HEK293 (cell line): ENCODE results near the gene LSP1.

Experiments used
- CTCF ChIA-PET: fragments of 350-600 bp; formaldehyde crosslinking; extraction: SDS; loops from one replicate; lab custom pipeline; 2021; ENCODE audit warnings: antibody characterized with exemption; lab: Yijun Ruan, JAX
- POLR2A ChIA-PET: fragments of 300-600 bp; formaldehyde crosslinking; extraction: SDS; loops from one replicate; lab custom pipeline; 2020; ENCODE audit warnings: antibody characterized with exemption, inconsistent platforms; lab: Yijun Ruan, JAX
- H3K27ac ChIP-seq: fragments of 200-500 bp; sonication (Bioruptor generic); 2 replicates; pipeline ENCODE4 v1.5.1; 2014; ENCODE audit warnings: low read depth, low read length, control low read depth, inconsistent platforms; ENCODE audit errors: extremely low read depth
- H3K36me3 ChIP-seq, 2 experiments: fragments of 200-500 bp in 1 of 2; sonication (Bioruptor generic) in 1 of 2; 1 replicate in 1 of 2; 2 replicates in 1 of 2; pipeline ENCODE4 v1.5.1; 2014 to 2017; ENCODE audit warnings: inconsistent platforms in 2 of 2, low read length in 2 of 2; ENCODE audit not compliant: control insufficient read depth in 2 of 2, insufficient read depth in 1 of 2
- H3K4me1 ChIP-seq: fragments of 200-500 bp; sonication (Bioruptor generic); 2 replicates; pipeline ENCODE4 v1.5.1; 2014; ENCODE audit warnings: mild to moderate bottlenecking, low read length, inconsistent platforms; ENCODE audit not compliant: control insufficient read depth, insufficient read depth
- H3K4me3 ChIP-seq: 2 replicates; pipeline ENCODE4 v1.5.1; 2011; ENCODE audit warnings: low read depth, mild to moderate bottlenecking, control low read depth, low read length, moderate library complexity
- H3K9me3 ChIP-seq: fragments of 200-500 bp; sonication (Bioruptor generic); 2 replicates; pipeline ENCODE4 v1.5.1; 2014; ENCODE audit warnings: low read depth, low read length, inconsistent platforms; ENCODE audit not compliant: control insufficient read depth, insufficient read depth
- GLI4 ChIP-seq: fragments of 450-650 bp; formaldehyde crosslinking; IDR thresholded peaks from 2 replicates; pipeline ENCODE4 v1.5.1; 2016; ENCODE audit warnings: missing biosample characterization, missing genetic modification characterization
- KLF16 ChIP-seq: fragments of 450-650 bp; formaldehyde crosslinking; IDR thresholded peaks from 2 replicates; pipeline ENCODE4 v1.5.1; 2017; ENCODE audit warnings: missing biosample characterization, missing genetic modification characterization
- KLF7 ChIP-seq: fragments of 450-650 bp; formaldehyde crosslinking; IDR thresholded peaks from 2 replicates; pipeline ENCODE4 v1.5.1; 2016; ENCODE audit warnings: missing biosample characterization, missing genetic modification characterization, borderline replicate concordance
- SCRT2 ChIP-seq: fragments of 450-650 bp; formaldehyde crosslinking; IDR thresholded peaks from 2 replicates; pipeline ENCODE4 v1.5.1; 2016; ENCODE audit warnings: missing biosample characterization, missing genetic modification characterization
- TSHZ1 ChIP-seq: fragments of 450-650 bp; formaldehyde crosslinking; IDR thresholded peaks from 2 replicates; pipeline ENCODE4 v1.5.1; 2016; ENCODE audit warnings: missing biosample characterization, missing genetic modification characterization, borderline replicate concordance
- ZBTB11 ChIP-seq: fragments of 450-650 bp; formaldehyde crosslinking; conservative IDR thresholded peaks from 2 replicates; pipeline ENCODE4 v1.5.1; 2016; ENCODE audit warnings: low read depth, missing biosample characterization, missing genetic modification characterization
- ZNF174 ChIP-seq: fragments of 450-650 bp; formaldehyde crosslinking; IDR thresholded peaks from 2 replicates; pipeline ENCODE4 v1.5.0; 2017; ENCODE audit warnings: missing biosample characterization, mild to moderate bottlenecking, missing genetic modification characterization
- ZNF335 ChIP-seq: fragments of 450-650 bp; formaldehyde crosslinking; conservative IDR thresholded peaks from 2 replicates; pipeline ENCODE4 v1.5.1; 2016; ENCODE audit warnings: missing biosample characterization, missing genetic modification characterization
- ZNF529 ChIP-seq: fragments of 450-650 bp; formaldehyde crosslinking; IDR thresholded peaks from 2 replicates; pipeline ENCODE4 v1.5.1; 2017; ENCODE audit warnings: missing genetic modification characterization, missing biosample characterization; ENCODE audit not compliant: insufficient replicate concordance
- ZNF530 ChIP-seq: fragments of 450-650 bp; formaldehyde crosslinking; IDR thresholded peaks from 2 replicates; pipeline ENCODE4 v1.5.1; 2016; ENCODE audit warnings: low read depth, missing biosample characterization, missing genetic modification characterization
- ZNF600 ChIP-seq: fragments of 450-650 bp; formaldehyde crosslinking; IDR thresholded peaks from 2 replicates; pipeline ENCODE4 v1.5.1; 2016; ENCODE audit warnings: missing biosample characterization, missing genetic modification characterization
- ZNF610 ChIP-seq: fragments of 450-650 bp; formaldehyde crosslinking; IDR thresholded peaks from 2 replicates; pipeline ENCODE4 v1.5.1; 2016; ENCODE audit warnings: missing biosample characterization, missing genetic modification characterization, borderline replicate concordance
- ZNF670 ChIP-seq: fragments of 450-650 bp; formaldehyde crosslinking; IDR thresholded peaks from 2 replicates; pipeline ENCODE4 v1.5.1; 2016; ENCODE audit warnings: missing biosample characterization, missing genetic modification characterization, low read depth
- ZNF701 ChIP-seq: fragments of 450-650 bp; formaldehyde crosslinking; IDR thresholded peaks from 2 replicates; pipeline ENCODE4 v1.5.1; 2016; ENCODE audit warnings: missing biosample characterization, missing genetic modification characterization
- ZSCAN18 ChIP-seq: fragments of 450-650 bp; formaldehyde crosslinking; IDR thresholded peaks from 2 replicates; pipeline ENCODE4 v1.5.1; 2016; ENCODE audit warnings: missing biosample characterization, missing genetic modification characterization
- ZSCAN4 ChIP-seq: fragments of 450-650 bp; formaldehyde crosslinking; IDR thresholded peaks from 2 replicates; pipeline ENCODE4 v1.5.1; 2017; ENCODE audit warnings: missing biosample characterization, missing genetic modification characterization

Gene LSP1

GRCh38 chr11:1847006-1847735, 5.7 kb upstream of the LSP1 start:
- CTCF ChIA-PET, result interaction anchor here (0.5 to 5.9 kb wide), 9 partner anchors 14 to 397 kb away, joined by 3 to 35 read pairs (median 5); no protein-coding TSS in a partner anchor
- TF ChIP-seq ZSCAN4 (tag by site-specific recombination) (no peak), ZNF610 (tag by site-specific recombination) (no peak), ZBTB11 (tag by site-specific recombination) (no peak), GLI4 (tag by site-specific recombination) (no peak), TSHZ1 (tag by site-specific recombination) (no peak), ZNF174 (no peak), ZSCAN18 (no peak), ZNF600 (tag by site-specific recombination) (no peak), ZNF530 (tag by site-specific recombination) (no peak), ZNF335 (tag by site-specific recombination) (no peak), KLF7 (tag by site-specific recombination) (no peak), KLF16 (tag by site-specific recombination) (no peak), ZNF670 (tag by site-specific recombination) (no peak), ZNF701 (tag by site-specific recombination) (no peak), ZNF529 (tag by site-specific recombination) (no peak), SCRT2 (tag by site-specific recombination) (no peak)
- no peak overlapping the region for H3K27ac ChIP-seq
- H3K4me3 ChIP-seq, result no peak overlapping the region
- no peaks in the 10 kb centered on the region for H3K9me3 ChIP-seq
- no peaks in the 10 kb centered on the region for H3K4me1 ChIP-seq
- H3K36me3 ChIP-seq, result no peaks in the 10 kb centered on the region
- POLR2A ChIA-PET, result no interaction called here
